ENCODE results near the gene EIF5. TPM values are rescaled to one million over a fixed set of nuclear protein-coding genes. Genes with fewer than 3 reads are reported as not detected.

The EIF5 gene
- total RNA-seq (2022) (149 and 327 TPM in 2 replicates), Bru-seq, nascent RNA (percentile 99 among the genes with signal in this experiment), BruChase-seq, experiment 1, labeled RNA remaining after a 6-hour chase (percentile 97 among the genes with signal in this experiment), BruChase-seq, experiment 2, labeled RNA remaining after a 2-hour chase (percentile 99 among the genes with signal in this experiment)
- long read RNA-seq, full-length matches to known transcripts = 1,395 of 1,695 reads
- long read RNA-seq, partial matches to known transcripts = 179 of 1,695 reads
- long read RNA-seq, other reads (novel, unspliced or antisense) = 121 of 1,695 reads

- Mint-ChIP-seq H3K9me3 (ENCODE audit: unreplicated experiment) (no peaks in the 10 kb centered on the region), H3K4me1 (ENCODE audit: insufficient read depth, unreplicated experiment) (peaks cover 15% of the 10 kb centered on the region), H3K36me3 (ENCODE audit: insufficient read depth, unreplicated experiment) (peaks cover 48% of the 10 kb centered on the region), H3K4me3 (ENCODE audit: unreplicated experiment) (peak within 1 kb of the TSS; percentile 89), H3K27me3 (ENCODE audit: insufficient read depth, unreplicated experiment) (no peaks in the 10 kb centered on the region), H3K27ac (ENCODE audit: low read depth, unreplicated experiment) (peak within 1 kb of the TSS; percentile 97)
- ChIA-PET POLR2A (interaction anchor here (0.7 to 5.9 kb wide), 37 partner anchors 10 to 539 kb away, joined by 3 to 49 read pairs (median 5); partner anchors contain the start of genes MARK3 and TRMT61A), CTCF (interaction anchor here (0.6 to 5.3 kb wide), 4 partner anchors 42 to 59 kb away, joined by 4 to 36 read pairs (median 6); no protein-coding TSS in a partner anchor)
- peak; percentile 13 for TF ChIP-seq CTCF (IDR thresholded peaks at IDR 0.05; ENCODE audit: unreplicated experiment)
- no TSS peak for BruUV-seq (replicated peaks)
- intact Hi-C loops (cut with micrococcal nuclease) = loop anchor here (2.0 kb wide), 1 partner anchor 57 kb away; no protein-coding TSS in a partner anchor
- peak; percentile 98 for DNase-seq (ENCODE audit: unreplicated experiment)
Measured at GRCh38 chr14:103333754-103334643, at the start of gene EIF5. Gene EIF5 (plus strand): TSS chr14:103334237. CDS start chr14:103335861, 1,624 bp downstream.

GRCh38 chr14:103284574-103285467 lies 49.2 kb upstream of the EIF5 start:
- peak; percentile 57 for DNase-seq (ENCODE audit: unreplicated experiment)
- no peak for TF ChIP-seq CTCF (IDR thresholded peaks at IDR 0.05; ENCODE audit: unreplicated experiment)
- Mint-ChIP-seq H3K9me3 (ENCODE audit: unreplicated experiment) (no peaks in the 10 kb centered on the region), H3K36me3 (ENCODE audit: insufficient read depth, unreplicated experiment) (no peaks in the 10 kb centered on the region), H3K4me3 (ENCODE audit: unreplicated experiment) (no peak overlapping the region), H3K27ac (ENCODE audit: low read depth, unreplicated experiment) (peak overlapping the region; percentile 40), H3K27me3 (ENCODE audit: insufficient read depth, unreplicated experiment) (no peaks in the 10 kb centered on the region), H3K4me1 (ENCODE audit: insufficient read depth, unreplicated experiment) (peaks cover 14% of the 10 kb centered on the region)
- intact Hi-C loops (cut with micrococcal nuclease) = no loop called here
- POLR2A ChIA-PET = interaction anchor here (0.6 to 1.2 kb wide), 2 partner anchors 164 to 237 kb away, joined by 3 read pairs; no protein-coding TSS in a partner anchor
- no TSS peak for BruUV-seq (replicated peaks)
- CTCF ChIA-PET = interaction anchor here (0.7 to 4.1 kb wide), 5 partner anchors 8 to 180 kb away, joined by 3 to 33 read pairs (median 5); no protein-coding TSS in a partner anchor

GRCh38 chr14:103286460-103286859 lies 47.6 kb upstream of the EIF5 start:
- intact Hi-C loops (cut with micrococcal nuclease) = no loop called here
- H3K27ac Mint-ChIP-seq (ENCODE audit: low read depth, unreplicated experiment) = no peak overlapping the region
- BruUV-seq (replicated peaks) = no TSS peak
- no peak for DNase-seq (ENCODE audit: unreplicated experiment)
- ChIA-PET POLR2A (interaction anchor here (1.3 kb wide), 1 partner anchor 182 kb away, joined by 5 read pairs; no protein-coding TSS in a partner anchor), CTCF (interaction anchor here (0.9 to 3.1 kb wide), 2 partner anchors 176 to 182 kb away, joined by 3 to 33 read pairs; no protein-coding TSS in a partner anchor)
- peaks cover 14% of the 10 kb centered on the region for H3K4me1 Mint-ChIP-seq (ENCODE audit: insufficient read depth, unreplicated experiment)
- H3K36me3 Mint-ChIP-seq (ENCODE audit: insufficient read depth, unreplicated experiment) = no peaks in the 10 kb centered on the region
- H3K9me3 Mint-ChIP-seq (ENCODE audit: unreplicated experiment) = no peaks in the 10 kb centered on the region
- H3K27me3 Mint-ChIP-seq (ENCODE audit: insufficient read depth, unreplicated experiment) = no peaks in the 10 kb centered on the region
- TF ChIP-seq CTCF (IDR thresholded peaks at IDR 0.05; ENCODE audit: unreplicated experiment) = no peak
- H3K4me3 Mint-ChIP-seq (ENCODE audit: unreplicated experiment) = no peak overlapping the region

Data from MCF 10A (cell line).